ENCODE results near the gene MARK1. TPM values are rescaled to one million over a fixed set of nuclear protein-coding genes. Genes with fewer than 3 reads are reported as not detected.

MARK1 gene
- total RNA-seq, 1 experiment from 2014 or later = 17.8 TPM

- Mint-ChIP-seq H3K27me3 (ENCODE audit: low read depth) (no peaks in the 10 kb centered on the region; the same call in 1 of the 2 replicates), H3K9me3 (peaks cover 22 to 34% of the 10 kb centered on the region in 2 experiments), H3K27ac (no peak overlapping the region), H3K4me1 (0 out of 4 replicates have a peak, but pooled peaks cover 0 to 2% of the 10 kb centered on the region in 2 experiments), H3K4me3 (no peak overlapping the region), H3K36me3 (ENCODE audit: insufficient read depth in 1 of 3, low read depth in 3 of 3) (peaks cover 46 to 66% (median 54%) of the 10 kb centered on the region in 3 experiments)
- Histone ChIP-seq H2BK12ac (ENCODE audit: insufficient read length, low read depth, low read length) (no peak overlapping the region), H2BK120ac (ENCODE audit: low read depth, low read length, poor library complexity, severe bottlenecking) (no peak overlapping the region), H2BK15ac (ENCODE audit: low read depth, low read length) (no peak overlapping the region), H4K20me1 (ENCODE audit: control insufficient read depth, insufficient read depth, insufficient read length) (no peaks in the 10 kb centered on the region), H2AK5ac (ENCODE audit: insufficient read length, low read length) (no peak overlapping the region), H3K9ac (ENCODE audit: extremely low read depth, insufficient read length, low read length) (no peak overlapping the region), H3T11ph (ENCODE audit: low read length) (no peak overlapping the region), H2AFZ (ENCODE audit: low read length) (no peak overlapping the region), H4K5ac (ENCODE audit: insufficient read length, low read depth, low read length) (no peak overlapping the region), H3K14ac (ENCODE audit: insufficient read depth, low read length) (no peak overlapping the region), H3K79me2 (ENCODE audit: insufficient read depth, low read length) (no peaks in the 10 kb centered on the region), H3K23me2 (ENCODE audit: insufficient read length, low read depth, low read length, poor library complexity, severe bottlenecking) (no peaks in the 10 kb centered on the region), H3K4me1 (ENCODE audit: insufficient read depth, low read length) (no peaks in the 10 kb centered on the region), H2BK5ac (ENCODE audit: insufficient read length, low read length) (no peak overlapping the region), H2BK20ac (ENCODE audit: low read depth, low read length, poor library complexity, severe bottlenecking) (no peak overlapping the region), H3K27ac (ENCODE audit: insufficient read length, low read depth, low read length) (no peak overlapping the region), H3K4ac (ENCODE audit: low read depth, low read length) (no peak overlapping the region), H3K4me2 (ENCODE audit: insufficient read depth, insufficient read length, low read length) (no peak overlapping the region), H3K18ac (ENCODE audit: insufficient read length, low read depth, low read length) (no peak overlapping the region), H3K23ac (ENCODE audit: insufficient read length, low read depth, low read length) (no peak overlapping the region), H3K27me3 (ENCODE audit: insufficient read depth, low read length) (no peaks in the 10 kb centered on the region), H3K56ac (ENCODE audit: insufficient read length, low read depth, low read length) (no peak overlapping the region), H3K9me3 (ENCODE audit: control insufficient read depth, low read depth, low read length) (no peaks in the 10 kb centered on the region), H4K8ac (replicated peaks; ENCODE audit: insufficient read length, low read depth, low read length) (no peak overlapping the region), H3K79me1 (ENCODE audit: insufficient read depth, low read depth, low read length, poor library complexity, severe bottlenecking) (no peaks in the 10 kb centered on the region), H4K91ac (ENCODE audit: insufficient read length, low read depth, low read length) (no peak overlapping the region)
- DNase-seq = no peak
- TF ChIP-seq CTCF (conservative IDR thresholded peaks at IDR 0.05) = no peak
- WGBS (ENCODE audit: extremely low coverage, insufficient read length, low lambda C conversion rate) = no CpG with 5 or more reads among the region's 4 CpGs
Measured at GRCh38 chr1:220642285-220642684, 114.3 kb downstream of the MARK1 start.
